ENCODE results near the gene C2orf68.
"Not testable (repeated sequence)": the region's sequence is repeated elsewhere in the genome, so short reads cannot be mapped to it uniquely, and the experiment has no call there.

C2orf68 gene

GRCh38 chr2:85611705-85612587, at the start of gene C2orf68:
TSS of gene C2orf68 (minus strand) at chr2:85612066. CDS start at chr2:85611984, 82 bp downstream.
- peak; percentile 94 for DNase-seq (ENCODE audit: low read depth, low spot score)

- no peak for DNase-seq (ENCODE audit: low read depth, low spot score)
These were observed 49.4 kb upstream of the C2orf68 start for GRCh38 chr2:85661139-85661858.

GRCh38 chr2:85660725-85661124, 48.9 kb upstream of the C2orf68 start:
- no peak for DNase-seq (ENCODE audit: low read depth, low spot score)

GRCh38 chr2:85660301-85660700, 48.4 kb upstream of the C2orf68 start:
- DNase-seq (ENCODE audit: low read depth, low spot score): not testable (repeated sequence)

- no peak for DNase-seq (ENCODE audit: low read depth, low spot score)
These were observed 47.6 kb upstream of the C2orf68 start for GRCh38 chr2:85659324-85659981.

- DNase-seq (ENCODE audit: low read depth, low spot score): not testable (repeated sequence)
These were observed 45.5 kb upstream of the C2orf68 start for GRCh38 chr2:85657399-85657798.

GRCh38 chr2:85656468-85656867, 44.6 kb upstream of the C2orf68 start:
- DNase-seq (ENCODE audit: low read depth, low spot score): no peak

GRCh38 chr2:85655961-85656417, 44.1 kb upstream of the C2orf68 start:
- DNase-seq (ENCODE audit: low read depth, low spot score): no peak

- no peak for DNase-seq (ENCODE audit: low read depth, low spot score)
These were observed 42.1 kb upstream of the C2orf68 start for GRCh38 chr2:85653996-85654395.

GRCh38 chr2:85652056-85652455, 40.2 kb upstream of the C2orf68 start:
- DNase-seq (ENCODE audit: low read depth, low spot score): no peak

GRCh38 chr2:85651097-85651496, 39.2 kb upstream of the C2orf68 start:
- no peak for DNase-seq (ENCODE audit: low read depth, low spot score)

- no peak for DNase-seq (ENCODE audit: low read depth, low spot score)
These were observed 38.6 kb upstream of the C2orf68 start for GRCh38 chr2:85650456-85650855.

GRCh38 chr2:85649201-85650190, 37.6 kb upstream of the C2orf68 start:
- peak; percentile 32 for DNase-seq (ENCODE audit: low read depth, low spot score)

GRCh38 chr2:85648619-85649018, 36.8 kb upstream of the C2orf68 start:
- peak; percentile 54 for DNase-seq (ENCODE audit: low read depth, low spot score)

GRCh38 chr2:85647823-85648526, 36.1 kb upstream of the C2orf68 start:
- no peak for DNase-seq (ENCODE audit: low read depth, low spot score)

- DNase-seq (ENCODE audit: low read depth, low spot score): no peak
These were observed 34.3 kb upstream of the C2orf68 start for GRCh38 chr2:85646166-85646565.

- DNase-seq (ENCODE audit: low read depth, low spot score): no peak
These were observed 33.0 kb upstream of the C2orf68 start for GRCh38 chr2:85644909-85645308.

GRCh38 chr2:85642725-85643124, 30.9 kb upstream of the C2orf68 start:
- no peak for DNase-seq (ENCODE audit: low read depth, low spot score)

GRCh38 chr2:85635636-85636035, 23.8 kb upstream of the C2orf68 start:
- no peak for DNase-seq (ENCODE audit: low read depth, low spot score)

- no peak for DNase-seq (ENCODE audit: low read depth, low spot score)
These were observed 23.1 kb upstream of the C2orf68 start for GRCh38 chr2:85635011-85635410.

All from astrocyte of the hippocampus (primary cell).